ENCODE measurements around the gene ZBTB9. TPM values are rescaled to one million over a fixed set of nuclear protein-coding genes. Genes with fewer than 3 reads are reported as not detected.
A peak's percentile ranks its signal among the peaks of the same experiment; 100 is the strongest.

ZBTB9 gene
- total RNA-seq, 1 experiment from 2014 or later, result 19.4 TPM

DNA sequence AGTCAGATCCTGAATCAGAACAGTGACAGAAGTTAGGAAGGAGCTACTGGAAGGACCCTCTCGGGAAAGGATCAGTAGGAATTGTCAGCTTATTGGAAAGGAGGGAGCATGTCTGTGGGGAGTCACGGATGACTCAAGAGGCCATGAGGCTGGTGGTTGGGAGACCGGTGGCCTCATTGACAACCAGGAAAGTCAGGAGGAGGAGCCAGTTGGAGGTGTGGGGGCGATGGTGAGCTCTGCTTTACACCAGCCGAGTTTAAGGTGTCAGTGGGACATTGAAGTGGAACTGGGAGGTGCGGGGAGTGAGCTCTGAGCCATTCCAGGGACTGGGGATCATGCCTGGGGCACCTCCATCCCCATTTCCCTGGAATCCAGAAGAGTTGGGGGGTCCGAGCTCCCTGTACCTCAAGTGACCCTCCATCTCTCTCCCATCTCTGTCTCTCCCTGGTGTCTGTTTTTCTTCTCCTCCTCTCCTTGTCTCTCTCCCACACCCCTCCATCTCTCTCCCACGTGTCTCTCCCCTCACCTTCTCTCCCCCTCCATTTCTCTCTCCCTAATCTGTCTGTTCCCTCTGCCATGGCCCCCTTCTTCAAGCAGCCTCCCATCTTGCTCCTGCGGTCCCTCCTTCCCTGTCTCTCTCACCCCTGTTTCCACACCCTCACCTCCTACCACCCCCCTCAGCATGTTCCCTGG lies 14.3 kb upstream of the ZBTB9 start:
- Mint-ChIP-seq H3K4me3 (no peak overlapping the region), H3K27me3 (ENCODE audit: low read depth) (no peaks in the 10 kb centered on the region), H3K36me3 (peaks cover 82% of the 10 kb centered on the region), H3K4me1 (no peaks in the 10 kb centered on the region), H3K9me3 (no peaks in the 10 kb centered on the region), H3K27ac (no peak overlapping the region)
- TF ChIP-seq NFYB (CRISPR knock-in tag; conservative IDR thresholded peaks at IDR 0.05; ENCODE audit: low read depth), result no peak
- no peak for TF ChIP-seq FOXP1 (CRISPR knock-in tag; IDR thresholded peaks at IDR 0.05; ENCODE audit: borderline replicate concordance)
- DNase-seq (ENCODE audit: low spot score), result no peak
- CTCF ChIA-PET, result interaction anchor here (1.3 to 1.8 kb wide), 3 partner anchors 9 to 14 kb away, joined by 5 to 10 read pairs (median 6); partner anchors contain the start of gene ZBTB9
- POLR2A ChIA-PET, result interaction anchor here (0.9 to 2.0 kb wide), 4 partner anchors 9 to 30 kb away, joined by 3 to 5 read pairs (median 4); partner anchors contain the start of genes PHF1 and ZBTB9
- peak; percentile 42 for ATAC-seq

DNA sequence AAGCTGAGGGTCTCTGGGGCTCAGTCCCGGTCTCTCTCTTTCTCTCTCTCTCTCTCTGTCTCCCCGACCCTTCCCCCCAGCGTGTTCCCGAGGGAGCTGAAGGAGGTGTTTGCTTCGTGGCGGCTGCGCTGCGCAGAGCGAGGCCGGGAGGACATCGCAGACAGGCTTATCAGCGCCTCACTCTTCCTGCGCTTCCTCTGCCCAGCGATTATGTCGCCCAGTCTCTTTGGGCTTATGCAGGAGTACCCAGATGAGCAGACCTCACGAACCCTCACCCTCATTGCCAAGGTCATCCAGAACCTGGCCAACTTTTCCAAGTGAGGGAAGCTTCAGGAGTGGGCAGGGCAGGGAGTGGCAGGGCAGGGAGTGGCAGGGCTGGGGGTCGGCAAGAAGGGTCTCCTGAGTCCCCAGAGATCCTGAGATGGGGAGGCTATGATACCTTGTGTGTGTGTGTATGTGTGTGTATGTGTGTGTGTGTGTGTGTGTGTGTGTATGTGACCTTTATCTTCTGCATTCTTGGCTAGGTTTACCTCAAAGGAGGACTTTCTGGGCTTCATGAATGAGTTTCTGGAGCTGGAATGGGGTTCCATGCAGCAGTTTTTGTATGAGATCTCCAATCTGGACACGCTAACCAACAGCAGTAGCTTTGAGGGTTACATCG lies 13.6 kb upstream of the ZBTB9 start:
- DNase-seq (ENCODE audit: low spot score), result no peak
- POLR2A ChIA-PET, result interaction anchor here (0.9 to 2.0 kb wide), 3 partner anchors 9 to 13 kb away, joined by 3 to 5 read pairs (median 4); partner anchors contain the start of gene ZBTB9

More for the DNA sequence above, 13.6 kb upstream of the ZBTB9 start:
- no peaks in the 10 kb centered on the region for H3K4me1 Mint-ChIP-seq
- no peak overlapping the region for H3K4me3 Mint-ChIP-seq
- peaks cover 78% of the 10 kb centered on the region for H3K36me3 Mint-ChIP-seq
- CTCF ChIA-PET, result interaction anchor here (1.3 to 1.8 kb wide), 4 partner anchors 10 to 15 kb away, joined by 3 to 10 read pairs (median 6); partner anchors contain the start of gene ZBTB9
- no peaks in the 10 kb centered on the region for H3K9me3 Mint-ChIP-seq
- ATAC-seq, result no peak
- TF ChIP-seq, protein P1, sequence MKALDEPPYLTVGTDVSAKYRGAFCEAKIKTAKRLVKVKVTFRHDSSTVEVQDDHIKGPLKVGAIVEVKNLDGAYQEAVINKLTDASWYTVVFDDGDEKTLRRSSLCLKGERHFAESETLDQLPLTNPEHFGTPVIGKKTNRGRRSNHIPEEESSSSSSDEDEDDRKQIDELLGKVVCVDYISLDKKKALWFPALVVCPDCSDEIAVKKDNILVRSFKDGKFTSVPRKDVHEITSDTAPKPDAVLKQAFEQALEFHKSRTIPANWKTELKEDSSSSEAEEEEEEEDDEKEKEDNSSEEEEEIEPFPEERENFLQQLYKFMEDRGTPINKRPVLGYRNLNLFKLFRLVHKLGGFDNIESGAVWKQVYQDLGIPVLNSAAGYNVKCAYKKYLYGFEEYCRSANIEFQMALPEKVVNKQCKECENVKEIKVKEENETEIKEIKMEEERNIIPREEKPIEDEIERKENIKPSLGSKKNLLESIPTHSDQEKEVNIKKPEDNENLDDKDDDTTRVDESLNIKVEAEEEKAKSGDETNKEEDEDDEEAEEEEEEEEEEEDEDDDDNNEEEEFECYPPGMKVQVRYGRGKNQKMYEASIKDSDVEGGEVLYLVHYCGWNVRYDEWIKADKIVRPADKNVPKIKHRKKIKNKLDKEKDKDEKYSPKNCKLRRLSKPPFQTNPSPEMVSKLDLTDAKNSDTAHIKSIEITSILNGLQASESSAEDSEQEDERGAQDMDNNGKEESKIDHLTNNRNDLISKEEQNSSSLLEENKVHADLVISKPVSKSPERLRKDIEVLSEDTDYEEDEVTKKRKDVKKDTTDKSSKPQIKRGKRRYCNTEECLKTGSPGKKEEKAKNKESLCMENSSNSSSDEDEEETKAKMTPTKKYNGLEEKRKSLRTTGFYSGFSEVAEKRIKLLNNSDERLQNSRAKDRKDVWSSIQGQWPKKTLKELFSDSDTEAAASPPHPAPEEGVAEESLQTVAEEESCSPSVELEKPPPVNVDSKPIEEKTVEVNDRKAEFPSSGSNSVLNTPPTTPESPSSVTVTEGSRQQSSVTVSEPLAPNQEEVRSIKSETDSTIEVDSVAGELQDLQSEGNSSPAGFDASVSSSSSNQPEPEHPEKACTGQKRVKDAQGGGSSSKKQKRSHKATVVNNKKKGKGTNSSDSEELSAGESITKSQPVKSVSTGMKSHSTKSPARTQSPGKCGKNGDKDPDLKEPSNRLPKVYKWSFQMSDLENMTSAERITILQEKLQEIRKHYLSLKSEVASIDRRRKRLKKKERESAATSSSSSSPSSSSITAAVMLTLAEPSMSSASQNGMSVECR (CRISPR knock-in tag; IDR thresholded peaks at IDR 0.05; ENCODE audit: borderline replicate concordance), result no peak
- TF ChIP-seq TEAD4 (CRISPR knock-in tag; IDR thresholded peaks at IDR 0.05), result no peak
- TF ChIP-seq, protein P2, sequence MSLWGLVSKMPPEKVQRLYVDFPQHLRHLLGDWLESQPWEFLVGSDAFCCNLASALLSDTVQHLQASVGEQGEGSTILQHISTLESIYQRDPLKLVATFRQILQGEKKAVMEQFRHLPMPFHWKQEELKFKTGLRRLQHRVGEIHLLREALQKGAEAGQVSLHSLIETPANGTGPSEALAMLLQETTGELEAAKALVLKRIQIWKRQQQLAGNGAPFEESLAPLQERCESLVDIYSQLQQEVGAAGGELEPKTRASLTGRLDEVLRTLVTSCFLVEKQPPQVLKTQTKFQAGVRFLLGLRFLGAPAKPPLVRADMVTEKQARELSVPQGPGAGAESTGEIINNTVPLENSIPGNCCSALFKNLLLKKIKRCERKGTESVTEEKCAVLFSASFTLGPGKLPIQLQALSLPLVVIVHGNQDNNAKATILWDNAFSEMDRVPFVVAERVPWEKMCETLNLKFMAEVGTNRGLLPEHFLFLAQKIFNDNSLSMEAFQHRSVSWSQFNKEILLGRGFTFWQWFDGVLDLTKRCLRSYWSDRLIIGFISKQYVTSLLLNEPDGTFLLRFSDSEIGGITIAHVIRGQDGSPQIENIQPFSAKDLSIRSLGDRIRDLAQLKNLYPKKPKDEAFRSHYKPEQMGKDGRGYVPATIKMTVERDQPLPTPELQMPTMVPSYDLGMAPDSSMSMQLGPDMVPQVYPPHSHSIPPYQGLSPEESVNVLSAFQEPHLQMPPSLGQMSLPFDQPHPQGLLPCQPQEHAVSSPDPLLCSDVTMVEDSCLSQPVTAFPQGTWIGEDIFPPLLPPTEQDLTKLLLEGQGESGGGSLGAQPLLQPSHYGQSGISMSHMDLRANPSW (CRISPR knock-in tag; conservative IDR thresholded peaks at IDR 0.05; ENCODE audit: low read depth), result no peak
- TF ChIP-seq ZNF671 (CRISPR knock-in tag; IDR thresholded peaks at IDR 0.05), result no peak
- TF ChIP-seq, protein P3, sequence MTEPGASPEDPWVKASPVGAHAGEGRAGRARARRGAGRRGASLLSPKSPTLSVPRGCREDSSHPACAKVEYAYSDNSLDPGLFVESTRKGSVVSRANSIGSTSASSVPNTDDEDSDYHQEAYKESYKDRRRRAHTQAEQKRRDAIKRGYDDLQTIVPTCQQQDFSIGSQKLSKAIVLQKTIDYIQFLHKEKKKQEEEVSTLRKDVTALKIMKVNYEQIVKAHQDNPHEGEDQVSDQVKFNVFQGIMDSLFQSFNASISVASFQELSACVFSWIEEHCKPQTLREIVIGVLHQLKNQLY (CRISPR knock-in tag; IDR thresholded peaks at IDR 0.05), result no peak
- no peak for TF ChIP-seq FOXP1 (CRISPR knock-in tag; IDR thresholded peaks at IDR 0.05; ENCODE audit: borderline replicate concordance)
- TF ChIP-seq, protein P4, sequence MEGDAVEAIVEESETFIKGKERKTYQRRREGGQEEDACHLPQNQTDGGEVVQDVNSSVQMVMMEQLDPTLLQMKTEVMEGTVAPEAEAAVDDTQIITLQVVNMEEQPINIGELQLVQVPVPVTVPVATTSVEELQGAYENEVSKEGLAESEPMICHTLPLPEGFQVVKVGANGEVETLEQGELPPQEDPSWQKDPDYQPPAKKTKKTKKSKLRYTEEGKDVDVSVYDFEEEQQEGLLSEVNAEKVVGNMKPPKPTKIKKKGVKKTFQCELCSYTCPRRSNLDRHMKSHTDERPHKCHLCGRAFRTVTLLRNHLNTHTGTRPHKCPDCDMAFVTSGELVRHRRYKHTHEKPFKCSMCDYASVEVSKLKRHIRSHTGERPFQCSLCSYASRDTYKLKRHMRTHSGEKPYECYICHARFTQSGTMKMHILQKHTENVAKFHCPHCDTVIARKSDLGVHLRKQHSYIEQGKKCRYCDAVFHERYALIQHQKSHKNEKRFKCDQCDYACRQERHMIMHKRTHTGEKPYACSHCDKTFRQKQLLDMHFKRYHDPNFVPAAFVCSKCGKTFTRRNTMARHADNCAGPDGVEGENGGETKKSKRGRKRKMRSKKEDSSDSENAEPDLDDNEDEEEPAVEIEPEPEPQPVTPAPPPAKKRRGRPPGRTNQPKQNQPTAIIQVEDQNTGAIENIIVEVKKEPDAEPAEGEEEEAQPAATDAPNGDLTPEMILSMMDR (IDR thresholded peaks at IDR 0.05), result no peak
- no peak for TF ChIP-seq SP1 (CRISPR knock-in tag; conservative IDR thresholded peaks at IDR 0.05)
- TF ChIP-seq ETV6 (CRISPR knock-in tag; IDR thresholded peaks at IDR 0.05), result no peak
- no peak for TF ChIP-seq GTF2I (CRISPR knock-in tag; conservative IDR thresholded peaks at IDR 0.05)
- no peak for TF ChIP-seq GABPB1 (CRISPR knock-in tag; IDR thresholded peaks at IDR 0.05)
- TF ChIP-seq ZNF138 (CRISPR knock-in tag; conservative IDR thresholded peaks at IDR 0.05), result no peak
- TF ChIP-seq, protein P5, sequence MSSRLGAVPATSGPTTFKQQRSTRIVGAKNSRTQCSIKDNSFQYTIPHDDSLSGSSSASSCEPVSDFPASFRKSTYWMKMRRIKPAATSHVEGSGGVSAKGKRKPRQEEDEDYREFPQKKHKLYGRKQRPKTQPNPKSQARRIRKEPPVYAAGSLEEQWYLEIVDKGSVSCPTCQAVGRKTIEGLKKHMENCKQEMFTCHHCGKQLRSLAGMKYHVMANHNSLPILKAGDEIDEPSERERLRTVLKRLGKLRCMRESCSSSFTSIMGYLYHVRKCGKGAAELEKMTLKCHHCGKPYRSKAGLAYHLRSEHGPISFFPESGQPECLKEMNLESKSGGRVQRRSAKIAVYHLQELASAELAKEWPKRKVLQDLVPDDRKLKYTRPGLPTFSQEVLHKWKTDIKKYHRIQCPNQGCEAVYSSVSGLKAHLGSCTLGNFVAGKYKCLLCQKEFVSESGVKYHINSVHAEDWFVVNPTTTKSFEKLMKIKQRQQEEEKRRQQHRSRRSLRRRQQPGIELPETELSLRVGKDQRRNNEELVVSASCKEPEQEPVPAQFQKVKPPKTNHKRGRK (CRISPR knock-in tag; IDR thresholded peaks at IDR 0.05; ENCODE audit: borderline replicate concordance), result no peak
- TF ChIP-seq, protein P6, sequence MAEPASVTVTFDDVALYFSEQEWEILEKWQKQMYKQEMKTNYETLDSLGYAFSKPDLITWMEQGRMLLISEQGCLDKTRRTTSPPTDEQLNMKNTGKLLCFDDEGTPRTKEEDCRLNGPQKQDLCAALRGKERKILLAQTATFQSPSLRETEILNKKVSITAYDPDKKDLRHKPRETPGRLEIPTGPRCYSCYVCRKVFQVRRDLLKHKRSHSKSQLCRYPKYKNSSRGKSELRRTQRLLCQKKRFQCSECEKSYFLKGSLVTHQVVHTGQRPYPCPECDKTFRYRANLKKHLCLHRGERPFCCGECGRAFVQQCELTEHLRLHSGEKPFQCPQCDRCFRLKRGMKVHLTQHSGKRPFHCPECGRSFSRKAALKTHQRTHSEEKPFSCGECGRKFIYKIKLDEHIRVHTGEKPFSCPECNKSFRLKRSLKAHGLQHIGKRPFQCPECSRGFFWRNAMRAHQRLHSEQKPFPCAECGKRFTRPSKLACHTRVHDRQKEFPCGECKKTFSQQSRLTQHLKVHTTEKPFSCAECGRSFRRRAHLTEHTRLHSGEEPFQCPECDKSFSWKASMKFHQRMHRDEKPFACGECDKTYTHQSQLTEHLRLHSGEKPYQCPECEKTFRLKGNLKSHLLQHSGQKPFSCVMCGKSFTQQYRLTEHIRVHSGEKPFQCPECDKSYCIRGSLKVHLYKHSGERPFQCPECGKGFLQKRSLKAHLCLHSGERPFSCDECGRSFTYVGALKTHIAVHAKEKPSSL (CRISPR knock-in tag; conservative IDR thresholded peaks at IDR 0.05), result no peak
- TF ChIP-seq MXD4 (CRISPR knock-in tag; IDR thresholded peaks at IDR 0.05; ENCODE audit: borderline replicate concordance), result no peak
- no peak for TF ChIP-seq NR3C1 (CRISPR knock-in tag; conservative IDR thresholded peaks at IDR 0.05; ENCODE audit: low read depth)
- no peak for TF ChIP-seq ZNF423 (CRISPR knock-in tag; IDR thresholded peaks at IDR 0.05)
- H3K27me3 Mint-ChIP-seq (ENCODE audit: low read depth), result no peaks in the 10 kb centered on the region
- no peak overlapping the region for H3K27ac Mint-ChIP-seq

All from WTC11 (cell line).